ENCODE measurements around the gene CATSPERE. TPM values are rescaled to one million over a fixed set of nuclear protein-coding genes. Genes with fewer than 3 reads are reported as not detected.

CATSPERE gene
- total RNA-seq = under 1 TPM; 0.25 to 0.27 TPM

GRCh38 chr1:244461245-244462071 lies at the start of gene CATSPERE:
CATSPERE (plus strand) TSS chr1:244461273; CDS start chr1:244461430, 157 bp downstream.
- ChIA-PET POLR2A (interaction anchor here (0.6 kb wide), 1 partner anchor 611 kb away, joined by 3 read pairs; the partner anchor contains the start of gene AKT3), CTCF (no interaction called here)

GRCh38 chr1:244412176-244412575 lies 48.9 kb upstream of the CATSPERE start:
- POLR2A ChIA-PET = no interaction called here

GRCh38 chr1:244413736-244414135 lies 47.3 kb upstream of the CATSPERE start:
- ChIA-PET POLR2A (no interaction called here), CTCF (no interaction called here)

More at GRCh38 chr1:244412176-244412575, 48.9 kb upstream of the CATSPERE start:
- CTCF ChIA-PET = no interaction called here

DNA sequence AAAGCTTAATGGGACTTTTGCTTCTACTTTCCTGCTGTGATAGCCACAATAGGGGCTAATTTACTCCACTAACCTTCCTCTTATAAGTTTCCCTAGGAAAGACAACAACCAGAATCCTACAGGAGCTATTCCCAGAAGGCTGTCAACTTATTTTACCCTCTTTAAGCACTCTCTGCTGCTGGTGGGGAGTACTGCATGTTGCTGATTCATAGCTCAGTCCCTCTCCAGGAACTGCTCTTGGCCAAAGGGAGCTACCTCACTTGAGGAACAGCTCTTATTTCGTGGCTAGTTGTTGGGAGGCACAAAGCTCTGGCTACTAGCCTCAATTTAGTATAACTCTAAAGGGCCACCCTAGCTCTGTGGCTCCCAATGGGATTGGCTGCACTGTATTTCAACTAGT lies 46.5 kb upstream of the CATSPERE start:
- CTCF ChIA-PET = no interaction called here
- POLR2A ChIA-PET = interaction anchor here (0.6 kb wide), 1 partner anchor 31 kb away, joined by 3 read pairs; no protein-coding TSS in a partner anchor

DNA sequence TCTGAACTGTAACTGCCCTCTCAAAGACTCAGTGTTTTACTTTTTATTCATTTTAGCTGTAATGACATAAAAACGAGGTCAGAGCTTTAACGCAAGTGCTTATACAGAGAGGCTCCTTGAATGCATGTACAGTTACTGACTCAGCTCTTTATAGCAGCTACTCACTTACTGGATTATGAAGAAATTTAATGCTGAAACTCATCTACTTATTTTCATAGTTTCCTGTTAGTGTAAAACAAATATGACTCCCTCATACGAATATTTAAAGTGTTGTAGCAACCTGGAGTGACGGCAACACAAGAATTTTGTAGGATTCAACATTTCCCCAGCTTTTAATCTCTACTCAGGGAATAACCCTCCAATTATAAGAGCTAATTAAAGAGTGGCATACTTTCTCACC lies 42.0 kb upstream of the CATSPERE start:
- ChIA-PET POLR2A (no interaction called here), CTCF (no interaction called here)

- ChIA-PET CTCF (interaction anchor here (0.5 kb wide), 1 partner anchor 30 kb away, joined by 5 read pairs; no protein-coding TSS in a partner anchor), POLR2A (no interaction called here)
Measured at GRCh38 chr1:244422174-244422573, 38.9 kb upstream of the CATSPERE start.

- POLR2A ChIA-PET = no interaction called here
- CTCF ChIA-PET = interaction anchor here (0.5 kb wide), 1 partner anchor 73 kb away, joined by 4 read pairs; a partner anchor contains a TSS
Measured at GRCh38 chr1:244424649-244425334, 36.3 kb upstream of the CATSPERE start.

GRCh38 chr1:244427647-244428046 lies 33.4 kb upstream of the CATSPERE start:
- POLR2A ChIA-PET = no interaction called here
- CTCF ChIA-PET = no interaction called here

GRCh38 chr1:244429818-244430217 lies 31.3 kb upstream of the CATSPERE start:
- ChIA-PET CTCF (interaction anchor here (1.0 kb wide), 1 partner anchor 19 kb away, joined by 4 read pairs; no protein-coding TSS in a partner anchor), POLR2A (no interaction called here)

GRCh38 chr1:244431166-244431565 lies 29.9 kb upstream of the CATSPERE start:
- POLR2A ChIA-PET = no interaction called here

DNA sequence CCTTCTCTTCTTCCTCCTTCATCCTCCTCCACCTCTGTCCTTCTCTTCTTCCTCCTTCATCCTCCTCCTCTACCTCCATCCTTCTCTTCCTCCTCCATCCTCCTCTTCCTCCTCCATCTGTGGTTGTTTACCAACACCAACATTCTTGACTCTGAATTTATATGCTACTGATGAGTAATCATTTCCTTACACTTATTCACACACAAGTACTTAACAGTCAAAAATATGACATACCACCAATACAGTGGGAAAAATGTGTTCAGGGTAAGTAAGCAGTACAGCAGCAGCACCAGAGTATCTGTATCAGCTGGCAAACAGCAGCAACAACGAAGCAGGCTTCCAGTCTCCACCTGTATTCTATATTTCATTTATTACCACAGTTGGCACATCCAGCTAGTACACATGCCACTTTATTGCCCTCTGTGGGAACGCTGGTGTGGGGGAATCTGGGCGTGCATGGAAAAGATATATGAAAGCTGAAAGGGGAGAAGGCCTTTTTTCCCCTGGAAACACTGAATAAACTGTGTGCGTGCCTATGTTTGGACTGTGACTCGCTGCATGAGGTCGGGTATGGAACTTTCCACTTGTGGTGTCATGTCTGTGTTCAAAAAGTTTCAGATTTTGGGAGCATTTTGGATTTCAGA lies 25.4 kb upstream of the CATSPERE start:
- POLR2A ChIA-PET = no interaction called here
- CTCF ChIA-PET = interaction anchor here (0.7 kb wide), 1 partner anchor 244 kb away, joined by 3 read pairs; no protein-coding TSS in a partner anchor

More at GRCh38 chr1:244431166-244431565, 29.9 kb upstream of the CATSPERE start:
- CTCF ChIA-PET = no interaction called here

DNA sequence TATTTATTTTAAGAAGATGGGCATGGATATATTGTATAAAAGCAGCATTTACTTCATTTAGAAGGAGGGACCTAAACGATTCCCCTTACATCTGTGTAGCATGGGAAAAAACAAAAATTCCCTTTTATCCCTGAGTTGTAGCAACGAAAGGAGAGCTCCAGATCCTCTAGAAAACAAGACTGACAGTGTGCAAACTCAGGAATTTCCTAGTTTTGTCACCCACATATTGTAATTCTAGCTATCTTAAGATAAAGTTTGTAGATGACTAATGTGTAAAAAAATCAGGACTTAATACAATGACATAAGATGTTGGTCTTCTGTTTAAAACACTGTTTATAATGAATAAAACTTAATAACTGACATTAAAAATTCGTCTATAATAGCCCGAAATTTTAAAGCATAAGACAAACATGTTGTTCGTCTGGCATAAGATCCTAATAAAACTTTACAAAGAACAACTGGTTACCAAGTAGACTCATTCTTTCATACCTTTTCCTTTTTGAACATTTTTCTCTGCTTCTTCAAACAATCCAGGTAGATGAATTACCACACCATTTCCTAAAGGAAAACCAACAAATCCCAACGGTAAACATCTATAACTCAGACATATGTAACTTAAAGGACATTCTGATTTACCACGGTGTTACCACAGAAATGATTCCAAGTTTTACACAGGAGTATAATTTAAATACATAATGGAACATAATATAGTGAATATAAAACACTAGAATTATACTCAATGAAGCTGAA lies 24.6 kb upstream of the CATSPERE start:
- CTCF ChIA-PET = interaction anchor here (0.7 kb wide), 1 partner anchor 13 kb away, joined by 3 read pairs; no protein-coding TSS in a partner anchor
- POLR2A ChIA-PET = no interaction called here

DNA sequence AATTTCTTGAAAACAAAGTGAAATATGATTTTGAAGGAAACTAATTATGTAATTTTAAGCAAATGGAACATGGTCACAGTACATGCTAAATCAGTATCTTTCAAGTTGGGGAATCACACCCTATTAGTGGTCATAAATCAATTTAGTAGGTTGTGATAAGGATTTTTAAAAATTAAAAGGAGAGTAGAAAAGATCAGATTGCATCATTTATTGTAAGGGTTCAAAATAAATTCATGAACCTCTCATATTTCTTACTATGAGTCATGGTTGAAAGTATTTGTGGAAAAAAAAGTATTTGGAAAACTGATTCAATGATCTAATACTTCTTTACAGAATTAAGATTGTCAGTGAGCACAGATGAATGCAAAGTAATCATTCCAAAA lies 24.0 kb upstream of the CATSPERE start:
- ChIA-PET CTCF (no interaction called here), POLR2A (no interaction called here)

DNA sequence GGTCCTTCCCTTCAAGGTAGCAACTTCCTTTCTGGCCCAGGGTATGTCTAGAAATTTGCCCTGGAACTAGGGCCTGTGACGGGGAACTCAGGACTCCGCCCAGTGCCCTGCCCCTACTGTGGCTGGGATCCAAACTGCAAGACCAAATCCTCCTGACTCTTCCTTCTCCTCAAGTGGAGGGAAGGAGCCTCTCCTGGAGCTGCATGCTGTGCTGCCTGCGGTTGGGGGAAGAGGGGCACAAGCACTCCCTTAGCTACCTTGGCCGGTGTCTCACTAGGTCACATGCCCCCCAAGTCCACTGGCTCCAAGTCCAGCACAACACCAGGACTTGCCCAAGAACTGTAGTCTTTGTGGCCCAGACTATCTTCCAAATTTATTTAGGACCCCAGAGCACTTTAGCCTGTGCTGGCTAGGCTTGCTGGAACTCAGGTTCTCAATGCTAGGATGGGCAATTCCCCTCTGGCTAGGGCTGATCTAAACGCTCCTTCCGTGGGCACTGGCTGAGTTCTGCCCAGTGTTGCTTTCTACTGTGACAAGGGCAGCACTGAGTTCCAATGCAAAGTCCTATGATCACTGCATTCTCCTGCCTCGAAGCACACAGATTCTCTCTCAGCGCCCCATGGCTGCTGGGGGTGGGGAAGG lies 21.6 kb upstream of the CATSPERE start:
- ChIA-PET CTCF (no interaction called here), POLR2A (no interaction called here)

- CTCF ChIA-PET = no interaction called here
- POLR2A ChIA-PET = no interaction called here
Measured at GRCh38 chr1:244442850-244443249, 18.2 kb upstream of the CATSPERE start.

GRCh38 chr1:244444854-244445253 lies 16.2 kb upstream of the CATSPERE start:
- ChIA-PET CTCF (no interaction called here), POLR2A (no interaction called here)

GRCh38 chr1:244445320-244446181 lies 15.5 kb upstream of the CATSPERE start:
- ChIA-PET CTCF (no interaction called here), POLR2A (no interaction called here)

DNA sequence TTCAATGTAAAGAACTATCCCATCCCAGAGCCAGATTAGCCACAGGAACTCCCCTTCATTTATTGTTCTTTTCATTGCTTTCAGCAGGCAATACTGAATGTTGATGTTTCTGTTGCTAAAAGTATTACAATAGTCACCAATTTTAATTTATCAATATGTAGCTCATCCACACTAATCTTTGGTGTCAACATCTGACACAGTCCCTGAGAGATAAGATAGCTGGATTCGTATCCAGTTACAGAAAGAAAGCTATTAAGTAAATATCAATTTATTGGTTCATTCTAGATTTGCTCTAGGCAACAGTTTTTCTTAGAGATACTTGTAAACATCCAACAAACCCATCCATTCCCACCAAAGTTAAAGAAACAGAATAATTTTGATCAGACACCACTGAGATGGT lies 14.0 kb upstream of the CATSPERE start:
- ChIA-PET CTCF (no interaction called here), POLR2A (no interaction called here)

Measured in activated CD8-positive, alpha-beta memory T cell treated with anti-CD3 and anti-CD28 coated beads for 36 hours (primary cell).